GM10266 (cell line): ENCODE data around the gene FAM9C.

Source experiments
- DNase-seq: peaks from one replicate; pipeline ENCODE4 v3.0.0; 2012; ENCODE audit errors: extremely low spot score
- TF ChIP-seq, protein P1 (sequence below): IDR thresholded peaks from 2 replicates; pipeline ENCODE4 v1.5.1; 2012; ENCODE audit warnings: mild to moderate bottlenecking, low read depth; ENCODE audit not compliant: control insufficient read depth, insufficient read depth; ENCODE audit errors: missing control alignments

Gene FAM9C

DNA sequence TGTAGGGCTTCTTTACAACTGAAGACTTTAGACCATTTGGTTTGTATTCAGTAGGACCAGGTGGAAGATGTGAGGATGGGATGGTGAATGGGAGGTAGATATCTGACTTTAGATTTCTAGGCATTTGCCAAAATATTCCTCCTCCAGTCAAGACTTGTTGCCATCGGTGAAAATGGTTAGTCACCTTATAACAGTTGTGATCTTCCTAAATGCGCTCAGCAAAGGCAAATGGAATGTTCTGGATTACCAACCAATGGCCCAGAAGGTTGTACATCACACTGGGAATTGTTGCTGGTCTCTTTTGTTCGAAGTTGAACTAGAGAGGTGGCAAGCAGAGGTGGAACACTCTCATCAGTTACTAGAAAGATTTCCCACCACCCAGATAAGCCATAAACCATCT lies 35.6 kb downstream of the FAM9C start:
- no peak for DNase-seq
- TF ChIP-seq, protein P1, sequence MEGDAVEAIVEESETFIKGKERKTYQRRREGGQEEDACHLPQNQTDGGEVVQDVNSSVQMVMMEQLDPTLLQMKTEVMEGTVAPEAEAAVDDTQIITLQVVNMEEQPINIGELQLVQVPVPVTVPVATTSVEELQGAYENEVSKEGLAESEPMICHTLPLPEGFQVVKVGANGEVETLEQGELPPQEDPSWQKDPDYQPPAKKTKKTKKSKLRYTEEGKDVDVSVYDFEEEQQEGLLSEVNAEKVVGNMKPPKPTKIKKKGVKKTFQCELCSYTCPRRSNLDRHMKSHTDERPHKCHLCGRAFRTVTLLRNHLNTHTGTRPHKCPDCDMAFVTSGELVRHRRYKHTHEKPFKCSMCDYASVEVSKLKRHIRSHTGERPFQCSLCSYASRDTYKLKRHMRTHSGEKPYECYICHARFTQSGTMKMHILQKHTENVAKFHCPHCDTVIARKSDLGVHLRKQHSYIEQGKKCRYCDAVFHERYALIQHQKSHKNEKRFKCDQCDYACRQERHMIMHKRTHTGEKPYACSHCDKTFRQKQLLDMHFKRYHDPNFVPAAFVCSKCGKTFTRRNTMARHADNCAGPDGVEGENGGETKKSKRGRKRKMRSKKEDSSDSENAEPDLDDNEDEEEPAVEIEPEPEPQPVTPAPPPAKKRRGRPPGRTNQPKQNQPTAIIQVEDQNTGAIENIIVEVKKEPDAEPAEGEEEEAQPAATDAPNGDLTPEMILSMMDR, result no peak

GRCh38 chrX:13008189-13008533 lies 36.3 kb downstream of the FAM9C start:
- TF ChIP-seq, protein P1, result no peak
- DNase-seq, result no peak

DNA sequence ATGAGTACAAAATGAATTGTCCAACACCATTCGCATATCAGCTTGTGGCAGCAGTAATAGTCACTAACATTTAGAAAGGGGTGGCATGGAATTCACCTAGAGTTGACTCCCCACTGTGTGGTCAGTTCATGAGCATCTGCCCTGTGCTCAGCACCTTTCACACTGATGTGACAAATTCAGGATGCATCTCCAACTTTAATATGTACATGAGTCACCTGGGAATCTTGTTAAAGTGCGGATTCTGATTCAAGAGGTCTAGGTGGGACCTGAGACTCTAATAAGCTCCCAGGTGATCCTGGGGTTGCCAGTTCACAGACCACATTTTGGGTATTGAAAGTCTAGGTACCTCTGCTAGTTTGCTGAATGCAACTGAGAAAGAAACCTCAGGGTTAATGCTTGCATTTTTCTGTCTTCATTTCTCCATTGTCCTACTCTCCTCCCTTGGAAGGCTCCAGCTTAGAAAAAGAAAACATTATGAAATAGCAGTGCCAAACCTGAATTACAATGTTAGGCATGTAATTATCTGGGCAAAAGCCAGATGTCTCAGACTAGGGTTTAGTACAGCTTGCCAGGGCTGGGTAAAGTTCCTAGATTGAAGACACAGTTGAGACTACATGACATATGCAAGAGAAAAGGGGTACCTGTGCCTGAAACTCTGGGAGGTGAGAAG lies 36.8 kb downstream of the FAM9C start:
- TF ChIP-seq, protein P1, result no peak
- no peak for DNase-seq

DNA sequence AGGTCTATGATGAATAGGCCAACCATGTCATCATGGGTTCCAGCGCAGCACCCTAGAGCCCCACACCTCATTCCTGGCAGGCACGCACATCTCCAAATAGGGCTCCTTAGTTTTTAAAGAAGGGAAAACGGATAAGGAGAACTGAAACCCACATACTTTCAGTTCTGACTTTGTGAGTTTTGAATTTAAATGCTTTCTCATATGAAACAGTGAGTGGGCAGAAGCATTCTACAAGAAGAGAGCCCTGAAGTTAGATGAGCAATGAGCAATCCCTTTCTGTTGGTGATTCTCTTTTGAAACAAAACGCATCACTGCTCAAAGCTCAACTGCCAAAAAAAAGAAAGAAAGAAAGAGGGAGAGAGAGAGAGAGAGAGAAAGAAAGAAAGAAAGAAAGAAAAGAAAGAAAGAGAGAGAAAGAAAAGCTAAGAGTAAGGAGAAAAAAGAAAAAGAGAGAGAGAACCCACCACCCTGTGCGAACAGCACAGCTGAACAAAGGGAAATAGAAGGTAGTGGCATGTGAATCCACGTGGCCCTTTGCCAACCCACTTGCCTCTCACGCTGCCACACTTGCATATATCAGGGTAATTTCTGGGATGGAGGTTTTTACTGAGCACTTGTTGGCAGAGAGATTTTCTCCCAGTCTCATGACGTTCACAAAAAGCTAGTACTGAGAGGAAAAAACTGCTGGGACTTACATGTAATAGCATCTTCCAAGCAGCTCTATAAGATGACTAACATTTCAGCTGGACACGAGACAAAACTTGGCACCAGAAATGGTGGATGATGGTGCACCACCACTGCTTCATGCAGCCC lies 38.6 kb downstream of the FAM9C start:
- TF ChIP-seq, protein P1, result no peak
- peak; percentile 22 for DNase-seq

GRCh38 chrX:13001961-13002671 lies 42.3 kb downstream of the FAM9C start:
- DNase-seq, result no peak
- TF ChIP-seq, protein P1, result no peak

DNA sequence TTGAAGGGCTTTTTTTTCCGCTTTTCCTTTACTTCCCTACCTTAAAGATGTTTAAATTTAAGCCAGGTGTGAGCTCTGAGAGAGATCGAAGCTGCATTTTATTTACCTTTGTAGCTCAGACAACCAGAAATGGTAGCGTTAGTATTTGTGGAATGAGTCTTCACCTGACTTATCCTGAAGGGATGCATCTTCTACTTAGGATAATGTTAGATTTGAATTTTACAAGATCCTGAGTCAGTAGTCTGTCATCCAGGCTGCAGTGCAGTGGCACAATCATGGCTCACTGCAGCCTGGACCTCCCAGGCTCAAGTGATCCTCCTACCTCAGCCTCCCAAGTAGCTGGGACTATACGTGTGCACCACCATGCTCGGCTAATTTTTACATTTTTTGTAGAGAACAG lies 43.3 kb downstream of the FAM9C start:
- DNase-seq, result no peak
- TF ChIP-seq, protein P1, result no peak
